Thyroid gland (tissue), 4 donors: ENCODE data around the gene SLC4A8. TPM values are rescaled to one million over a fixed set of nuclear protein-coding genes. Genes with fewer than 3 reads are reported as not detected.

ENCODE experiments used
- DNase-seq, 2 donors: peaks; one replicate each; pipeline ENCODE4 v3.0.0-alpha.2; 2019
- H3K27ac ChIP-seq, 3 donors: fragments of 200-600 bp; sonication (generic); 1 replicate in 2 of 3; 2 replicates in 1 of 3; pipeline ENCODE4 v1.5.1; 2016 to 2019; ENCODE audit warnings: mild to moderate bottlenecking in 1 of 3, moderate library complexity in 1 of 3
- H3K27me3 ChIP-seq: fragments of 200-600 bp; sonication (generic); one replicate; pipeline ENCODE4 v1.5.1; 2019
- H3K36me3 ChIP-seq, 2 donors: fragments of 200-600 bp; sonication (generic); one replicate each; pipeline ENCODE4 v1.5.1; 2016 to 2019
- H3K4me1 ChIP-seq, 2 donors: fragments of 200-600 bp; sonication (generic); one replicate each; pipeline ENCODE4 v1.5.1; 2017 to 2019
- H3K4me3 ChIP-seq, 3 donors: fragments of 200-600 bp; sonication (generic); replicated peaks in 1 of 3; 1 replicate in 2 of 3; 2 replicates in 1 of 3; pipeline ENCODE4 v1.5.1; 2016; ENCODE audit warnings: mild to moderate bottlenecking in 1 of 3
- H3K9me3 ChIP-seq: fragments of 200-600 bp; sonication (generic); one replicate; pipeline ENCODE4 v1.5.1; 2017
- CTCF ChIP-seq, 6 experiments: fragments of 200-600 bp in 3 of 6; fragments of 450-650 bp in 3 of 6; sonication (generic) in 3 of 6; IDR thresholded peaks; one replicate each; pipeline ENCODE4 v1.5.1; 2016 to 2019; ENCODE audit warnings: antibody characterized with exemption in 6 of 6, mild to moderate bottlenecking in 2 of 6, inconsistent platforms in 1 of 6, moderate library complexity in 1 of 6
- POLR2A ChIP-seq, 2 donors: fragments of 450-650 bp; IDR thresholded peaks; one replicate each; pipeline ENCODE4 v1.6.1; 2017; ENCODE audit warnings: antibody characterized with exemption in 2 of 2, mild to moderate bottlenecking in 2 of 2, moderate library complexity in 1 of 2
- WGBS, 2 donors: methylation state at CpG; one replicate each; pipeline ENCODE4 v1.1.5; 2017; 5-methylcytosine and 5-hydroxymethylcytosine counted together
- intact Hi-C: fragments of 100-400 bp; cut with DNase I; formaldehyde crosslinking; loops from one replicate; pipeline ENCODE4 v1.15.1; 2023
- total RNA-seq, 4 donors: library from RNA; depleted of rRNA; stranded (reverse); fragments of >200 nt; gene quantifications; one replicate each; pipeline ENCODE4 v1.2.3, GENCODE V29; 2016

Gene SLC4A8
- total RNA-seq, 4 donors from 2014 or later: 0.33 to 1.5 (median 0.62) TPM

- Histone ChIP-seq H3K27me3 (no peaks in the 10 kb centered on the region), H3K4me3 (no peak overlapping the region), H3K36me3 (no peaks in the 10 kb centered on the region), H3K4me1 (no peaks in the 10 kb centered on the region), H3K9me3 (no peaks in the 10 kb centered on the region), H3K27ac (no peak overlapping the region)
- TF ChIP-seq CTCF (IDR thresholded peaks at IDR 0.05) (no peak), POLR2A (IDR thresholded peaks at IDR 0.05) (no peak)
- intact Hi-C loops: no loop called here
- 77 to 85% methylated on average over 5 of the region's 5 CpGs for WGBS, 2 donors
- DNase-seq: no peak
Observed at GRCh38 chr12:51522696-51523095, 98.1 kb downstream of the SLC4A8 start.

- H3K4me3 ChIP-seq: no peak overlapping the region
- no peaks in the 10 kb centered on the region for H3K36me3 ChIP-seq
- TF ChIP-seq POLR2A (IDR thresholded peaks at IDR 0.05) (no peak), CTCF (IDR thresholded peaks at IDR 0.05) (no peak)
- no peak for DNase-seq
- H3K4me1 ChIP-seq: no peaks in the 10 kb centered on the region
- H3K9me3 ChIP-seq: no peaks in the 10 kb centered on the region
- intact Hi-C loops: no loop called here
- WGBS, 2 donors: 48 to 55% methylated on average over 4 to 6 of the region's 6 CpGs
- H3K27ac ChIP-seq: no peak overlapping the region
- no peaks in the 10 kb centered on the region for H3K27me3 ChIP-seq
Observed at GRCh38 chr12:51524386-51524901, 99.8 kb downstream of the SLC4A8 start.

GRCh38 chr12:51525518-51525917 lies 100.9 kb downstream of the SLC4A8 start:
- intact Hi-C loops: no loop called here
- WGBS, 2 donors: 98 to 99% methylated on average over 11 of the region's 11 CpGs
- no peaks in the 10 kb centered on the region for H3K4me1 ChIP-seq
- H3K4me3 ChIP-seq: no peak overlapping the region
- no peaks in the 10 kb centered on the region for H3K9me3 ChIP-seq
- H3K27me3 ChIP-seq: no peaks in the 10 kb centered on the region
- no peak for TF ChIP-seq POLR2A (IDR thresholded peaks at IDR 0.05)
- no peak for TF ChIP-seq CTCF (IDR thresholded peaks at IDR 0.05)
- H3K36me3 ChIP-seq: no peaks in the 10 kb centered on the region
- no peak overlapping the region for H3K27ac ChIP-seq
- DNase-seq: no peak

- H3K27me3 ChIP-seq: no peaks in the 10 kb centered on the region
- no peaks in the 10 kb centered on the region for H3K4me1 ChIP-seq
- no peak overlapping the region for H3K4me3 ChIP-seq
- no peak overlapping the region for H3K27ac ChIP-seq
- no peaks in the 10 kb centered on the region for H3K9me3 ChIP-seq
- H3K36me3 ChIP-seq: no peaks in the 10 kb centered on the region
- 86 to 91% methylated on average over 3 of the region's 3 CpGs for WGBS, 2 donors
- TF ChIP-seq CTCF (IDR thresholded peaks at IDR 0.05) (no peak), POLR2A (IDR thresholded peaks at IDR 0.05) (no peak)
- intact Hi-C loops: no loop called here
- no peak for DNase-seq
Observed at GRCh38 chr12:51527966-51528365, 103.3 kb downstream of the SLC4A8 start.

- Histone ChIP-seq H3K36me3 (no peaks in the 10 kb centered on the region), H3K27ac (no peak overlapping the region), H3K4me1 (no peaks in the 10 kb centered on the region), H3K4me3 (no peak overlapping the region), H3K27me3 (no peaks in the 10 kb centered on the region), H3K9me3 (no peaks in the 10 kb centered on the region)
- TF ChIP-seq POLR2A (IDR thresholded peaks at IDR 0.05) (no peak), CTCF (IDR thresholded peaks at IDR 0.05) (no peak)
- intact Hi-C loops: no loop called here
- WGBS, 2 donors: 80 to 87% methylated on average over 6 of the region's 6 CpGs
- no peak for DNase-seq
Observed at GRCh38 chr12:51528852-51529650, 104.4 kb downstream of the SLC4A8 start.
